Measurements from ENCODE around the gene OLFM2.

The OLFM2 gene

GRCh38 chr19:9871626-9872338, 64.5 kb downstream of the OLFM2 start:
- in situ Hi-C loops (cut with MboI; ENCODE audit: low sequenced_read_pairs, unreplicated experiment) = no loop called here
- no peak for DNase-seq (ENCODE audit: low spot score)
- no peak for TF ChIP-seq CTCF (IDR thresholded peaks at IDR 0.05; ENCODE audit: borderline replicate concordance, control extremely low read depth, extremely low read depth, insufficient read depth, missing control alignments)

- no peak for DNase-seq (ENCODE audit: low spot score)
- in situ Hi-C loops (cut with MboI; ENCODE audit: low sequenced_read_pairs, unreplicated experiment) = no loop called here
- TF ChIP-seq CTCF (IDR thresholded peaks at IDR 0.05; ENCODE audit: borderline replicate concordance, control extremely low read depth, extremely low read depth, insufficient read depth, missing control alignments) = no peak
Observed at GRCh38 chr19:9868983-9869617, 67.2 kb downstream of the OLFM2 start.

GRCh38 chr19:9865732-9866501, 70.4 kb downstream of the OLFM2 start:
- no peak for DNase-seq (ENCODE audit: low spot score)
- TF ChIP-seq CTCF (IDR thresholded peaks at IDR 0.05; ENCODE audit: borderline replicate concordance, control extremely low read depth, extremely low read depth, insufficient read depth, missing control alignments) = no peak
- in situ Hi-C loops (cut with MboI; ENCODE audit: low sequenced_read_pairs, unreplicated experiment) = no loop called here

- TF ChIP-seq CTCF (IDR thresholded peaks at IDR 0.05; ENCODE audit: borderline replicate concordance, control extremely low read depth, extremely low read depth, insufficient read depth, missing control alignments) = no peak
- no peak for DNase-seq (ENCODE audit: low spot score)
- in situ Hi-C loops (cut with MboI; ENCODE audit: low sequenced_read_pairs, unreplicated experiment) = no loop called here
Observed at GRCh38 chr19:9863759-9864158, 72.6 kb downstream of the OLFM2 start.

- no peak for TF ChIP-seq CTCF (IDR thresholded peaks at IDR 0.05; ENCODE audit: borderline replicate concordance, control extremely low read depth, extremely low read depth, insufficient read depth, missing control alignments)
- DNase-seq (ENCODE audit: low spot score) = no peak
- in situ Hi-C loops (cut with MboI; ENCODE audit: low sequenced_read_pairs, unreplicated experiment) = no loop called here
Observed at GRCh38 chr19:9862938-9863337, 73.4 kb downstream of the OLFM2 start.

GRCh38 chr19:9861503-9861902, 74.8 kb downstream of the OLFM2 start:
- in situ Hi-C loops (cut with MboI; ENCODE audit: low sequenced_read_pairs, unreplicated experiment) = no loop called here
- DNase-seq (ENCODE audit: low spot score) = no peak
- no peak for TF ChIP-seq CTCF (IDR thresholded peaks at IDR 0.05; ENCODE audit: borderline replicate concordance, control extremely low read depth, extremely low read depth, insufficient read depth, missing control alignments)
